GM19099 (cell line): ENCODE results near the gene SSB.

Experiments
- POLR2A ChIP-seq: IDR thresholded peaks from 3 replicates; pipeline ENCODE4 v1.6.1; 2011; ENCODE audit warnings: low read depth; ENCODE audit not compliant: insufficient read length; ENCODE audit errors: extremely low read depth

Gene SSB

GRCh38 chr2:169775765-169776164 is 22.9 kb upstream of the SSB start:
- TF ChIP-seq POLR2A: no peak

GRCh38 chr2:169776252-169776761 is 22.4 kb upstream of the SSB start:
- no peak for TF ChIP-seq POLR2A

- no peak for TF ChIP-seq POLR2A
Measured at GRCh38 chr2:169778446-169778845, 20.2 kb upstream of the SSB start.

- TF ChIP-seq POLR2A: no peak
Measured at GRCh38 chr2:169781249-169782013, 17.2 kb upstream of the SSB start.

GRCh38 chr2:169782513-169782912 is 16.2 kb upstream of the SSB start:
- TF ChIP-seq POLR2A: no peak

- TF ChIP-seq POLR2A: no peak
Measured at GRCh38 chr2:169790581-169790980, 8.1 kb upstream of the SSB start.

GRCh38 chr2:169795181-169795580 is 3.5 kb upstream of the SSB start:
- no peak for TF ChIP-seq POLR2A

GRCh38 chr2:169796441-169796840 is 2.2 kb upstream of the SSB start:
- TF ChIP-seq POLR2A: no peak

- TF ChIP-seq POLR2A: no peak
Measured at GRCh38 chr2:169797601-169798000, 1.1 kb upstream of the SSB start.

- no peak for TF ChIP-seq POLR2A
Measured at GRCh38 chr2:169798397-169798717, 314 bp upstream of the SSB start.

- TF ChIP-seq POLR2A: no peak
Measured at GRCh38 chr2:169803480-169803879, 4.8 kb downstream of the SSB start.

GRCh38 chr2:169806586-169806985 is 7.9 kb downstream of the SSB start:
- TF ChIP-seq POLR2A: no peak

GRCh38 chr2:169808221-169808620 is 9.6 kb downstream of the SSB start:
- TF ChIP-seq POLR2A: no peak

- TF ChIP-seq POLR2A: no peak
Measured at GRCh38 chr2:169815849-169816248, 17.2 kb downstream of the SSB start.

GRCh38 chr2:169818241-169818640 is 19.6 kb downstream of the SSB start:
- no peak for TF ChIP-seq POLR2A

GRCh38 chr2:169819106-169819505 is 20.4 kb downstream of the SSB start:
- TF ChIP-seq POLR2A: no peak

GRCh38 chr2:169822036-169822435 is 23.4 kb downstream of the SSB start:
- TF ChIP-seq POLR2A: no peak
